ENCODE data around the gene LARGE1. TPM values are rescaled to one million over a fixed set of nuclear protein-coding genes. Genes with fewer than 3 reads are reported as not detected.

The LARGE1 gene
- total and polyA plus RNA-seq, 9 of the 15 experiments (the other 6 are each of a cell fraction or from before 2014, with no cell fraction given): 0.01 to 0.66 (median 0.14) TPM; not detected in 2

DNA sequence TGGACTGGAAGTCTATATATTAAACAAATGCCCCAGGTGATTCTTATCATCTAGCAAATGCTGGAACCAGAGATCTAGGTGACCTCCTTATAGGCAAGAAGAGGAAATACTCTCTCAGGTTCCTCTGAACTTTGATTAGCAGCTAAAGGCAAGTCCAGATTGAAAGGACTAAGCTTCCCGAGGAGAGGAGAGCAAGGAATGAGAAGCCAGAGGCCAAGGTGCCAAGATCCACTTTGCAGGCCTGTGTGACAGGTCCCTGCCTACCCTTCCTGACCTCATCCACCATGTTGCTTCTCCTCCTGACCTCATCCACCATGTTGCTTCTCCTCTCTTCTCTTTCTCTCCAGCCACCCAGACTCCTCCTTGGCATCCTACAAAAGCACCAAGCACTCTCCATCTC lies 173.2 kb downstream of the LARGE1 start:
- TF ChIP-seq ZNF584 (CRISPR knock-in tag; IDR thresholded peaks at IDR 0.05; ENCODE audit: low read depth): no peak
- CTCF ChIA-PET (ENCODE audit: low intra/inter-chr PET ratio): no interaction called here
- Histone ChIP-seq H3K4me1 (replicated peaks in 1 of 2; ENCODE audit: control insufficient read depth in 2 of 2, insufficient read depth in 2 of 2, low read length in 2 of 2) (no peaks in the 10 kb centered on the region), H3K9me1 (ENCODE audit: control insufficient read depth, insufficient read depth, low read length) (no peaks in the 10 kb centered on the region), H2AFZ (ENCODE audit: low read depth, low read length) (no peak overlapping the region), H3K36me3 (ENCODE audit: control insufficient read depth, insufficient read depth, low read length) (no peaks in the 10 kb centered on the region), H3K9me3 (replicated peaks; ENCODE audit: control insufficient read depth, insufficient read depth, low read depth, low read length) (no peaks in the 10 kb centered on the region), H3K27ac (ENCODE audit: extremely low read depth, low read depth, low read length) (no peak overlapping the region), H3K79me2 (ENCODE audit: control insufficient read depth, insufficient read depth, low read length) (no peaks in the 10 kb centered on the region), H4K20me1 (replicated peaks; ENCODE audit: control insufficient read depth, insufficient read depth, low read length) (no peaks in the 10 kb centered on the region), H3K4me3 (no peak overlapping the region), H3K9ac (ENCODE audit: insufficient read depth in 1 of 2, low read depth in 2 of 2, low read length in 2 of 2) (no peak overlapping the region), H3K4me2 (ENCODE audit: insufficient read depth, low read length) (no peak overlapping the region), H3K27me3 (ENCODE audit: control insufficient read depth in 2 of 2, insufficient read depth in 2 of 2, low read length in 2 of 2) (no peaks in the 10 kb centered on the region)
- in situ Hi-C loops (cut with MboI): no loop called here
- POLR2A ChIA-PET: no interaction called here
- WGBS (ENCODE audit: insufficient coverage, low coverage, missing lambda C conversion rate): 0% methylated on average over 1 of the region's 1 CpG
- FAIRE-seq: no peak
- no peak for ATAC-seq
- DNase-seq (ENCODE audit: extremely low read depth in 1 of 4, low spot score in 3 of 4): no peak
- no TSS peak for BruUV-seq (replicated peaks)
- intact Hi-C loops (cut with micrococcal nuclease): no loop called here

DNA sequence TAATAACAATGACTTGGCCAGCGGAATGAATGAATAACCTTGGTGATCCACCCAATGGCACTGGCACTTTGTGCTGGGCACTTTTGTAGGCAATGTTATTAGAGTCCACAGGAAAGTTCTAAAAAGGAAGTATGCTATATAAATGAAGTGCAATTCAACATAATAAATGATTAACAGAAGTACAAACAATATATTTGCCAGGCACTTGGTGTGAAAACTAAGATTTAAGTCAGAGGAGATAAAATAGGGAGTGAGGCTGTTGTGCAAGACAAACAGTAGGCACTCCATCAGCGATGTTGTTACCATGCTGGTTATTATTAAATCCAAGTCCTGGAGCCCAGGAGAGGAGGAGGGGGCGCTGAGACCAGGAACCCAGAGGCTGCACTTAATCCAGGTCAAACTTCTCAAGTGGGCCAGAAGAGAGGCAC lies 173.8 kb downstream of the LARGE1 start:
- TF ChIP-seq PHTF2 (CRISPR knock-in tag; IDR thresholded peaks at IDR 0.05) (no peak), ETV6 (IDR thresholded peaks at IDR 0.05; ENCODE audit: borderline replicate concordance in 1 of 2, low read depth in 2 of 2, low read length in 1 of 2) (no peak), ETV6 (CRISPR knock-in tag; IDR thresholded peaks at IDR 0.05; ENCODE audit: borderline replicate concordance) (no peak), SMARCA5 (IDR thresholded peaks at IDR 0.05) (no peak), HNRNPK (IDR thresholded peaks at IDR 0.05; ENCODE audit: low read depth, low read length, poor library complexity, severe bottlenecking) (no peak)
- no peak for FAIRE-seq
- no peaks in the 10 kb centered on the region for H3K9me3 ChIP-seq (replicated peaks; ENCODE audit: control insufficient read depth, insufficient read depth, low read depth, low read length)
- BruUV-seq (replicated peaks): no TSS peak
- H3K9ac ChIP-seq (ENCODE audit: insufficient read depth in 1 of 2, low read depth in 2 of 2, low read length in 2 of 2): no peak overlapping the region
- H4K20me1 ChIP-seq (replicated peaks; ENCODE audit: control insufficient read depth, insufficient read depth, low read length): no peaks in the 10 kb centered on the region
- 0% methylated on average over 3 of the region's 3 CpGs for WGBS (ENCODE audit: insufficient coverage, low coverage, missing lambda C conversion rate)
- H3K79me2 ChIP-seq (ENCODE audit: control insufficient read depth, insufficient read depth, low read length): no peaks in the 10 kb centered on the region
- no peaks in the 10 kb centered on the region for H3K9me1 ChIP-seq (ENCODE audit: control insufficient read depth, insufficient read depth, low read length)
- ChIA-PET POLR2A (no interaction called here), CTCF (ENCODE audit: low intra/inter-chr PET ratio) (no interaction called here)
- H3K36me3 ChIP-seq (ENCODE audit: control insufficient read depth, insufficient read depth, low read length): no peaks in the 10 kb centered on the region
- in situ Hi-C loops (cut with MboI) (no loop called here), intact Hi-C loops (cut with micrococcal nuclease) (no loop called here)
- H3K4me2 ChIP-seq (ENCODE audit: insufficient read depth, low read length): no peak overlapping the region
- H3K27ac ChIP-seq (ENCODE audit: extremely low read depth, low read depth, low read length): no peak overlapping the region
- H3K4me3 ChIP-seq: no peak overlapping the region
- no peak for DNase-seq (ENCODE audit: extremely low read depth in 1 of 4, low spot score in 3 of 4)
- H3K4me1 ChIP-seq (replicated peaks in 1 of 2; ENCODE audit: control insufficient read depth in 2 of 2, insufficient read depth in 2 of 2, low read length in 2 of 2): no peaks in the 10 kb centered on the region
- no peaks in the 10 kb centered on the region for H3K27me3 ChIP-seq (ENCODE audit: control insufficient read depth in 2 of 2, insufficient read depth in 2 of 2, low read length in 2 of 2)
- no peak overlapping the region for H2AFZ ChIP-seq (ENCODE audit: low read depth, low read length)
- no peak for ATAC-seq

All from K562 (cell line).